Transverse colon (tissue), 4 donors: ENCODE measurements around the gene STRN3.

Experiments used
- EP300 ChIP-seq: sonication (generic); formaldehyde crosslinking; IDR thresholded peaks from one replicate; pipeline ENCODE4 v1.6.1; 2017; ENCODE audit warnings: antibody characterized with exemption, low read depth
- POLR2A ChIP-seq: fragments of 450-650 bp; IDR thresholded peaks from one replicate; pipeline ENCODE4 v1.6.1; 2016; ENCODE audit warnings: antibody characterized with exemption, mild to moderate bottlenecking, moderate library complexity
- POLR2AphosphoS5 ChIP-seq, 3 donors: sonication (generic); formaldehyde crosslinking; IDR thresholded peaks; one replicate each; pipeline ENCODE4 v1.6.1; 2016; ENCODE audit warnings: antibody characterized with exemption in 3 of 3
- TF ChIP-seq, protein P1 (sequence below), 5 experiments: fragments of 200-600 bp in 3 of 5; fragments of 450-650 bp in 2 of 5; sonication (generic) in 3 of 5; IDR thresholded peaks; 1 replicate in 2 of 5; 2 replicates in 3 of 5; pipeline ENCODE4 v1.5.1; 2016 to 2017; ENCODE audit warnings: antibody characterized with exemption in 5 of 5, inconsistent platforms in 3 of 5, mild to moderate bottlenecking in 2 of 5, moderate library complexity in 1 of 5

GRCh38 chr14:31051023-31051422, 24.8 kb upstream of the STRN3 start:
- TF ChIP-seq POLR2A, result no peak
- TF ChIP-seq, protein P1, sequence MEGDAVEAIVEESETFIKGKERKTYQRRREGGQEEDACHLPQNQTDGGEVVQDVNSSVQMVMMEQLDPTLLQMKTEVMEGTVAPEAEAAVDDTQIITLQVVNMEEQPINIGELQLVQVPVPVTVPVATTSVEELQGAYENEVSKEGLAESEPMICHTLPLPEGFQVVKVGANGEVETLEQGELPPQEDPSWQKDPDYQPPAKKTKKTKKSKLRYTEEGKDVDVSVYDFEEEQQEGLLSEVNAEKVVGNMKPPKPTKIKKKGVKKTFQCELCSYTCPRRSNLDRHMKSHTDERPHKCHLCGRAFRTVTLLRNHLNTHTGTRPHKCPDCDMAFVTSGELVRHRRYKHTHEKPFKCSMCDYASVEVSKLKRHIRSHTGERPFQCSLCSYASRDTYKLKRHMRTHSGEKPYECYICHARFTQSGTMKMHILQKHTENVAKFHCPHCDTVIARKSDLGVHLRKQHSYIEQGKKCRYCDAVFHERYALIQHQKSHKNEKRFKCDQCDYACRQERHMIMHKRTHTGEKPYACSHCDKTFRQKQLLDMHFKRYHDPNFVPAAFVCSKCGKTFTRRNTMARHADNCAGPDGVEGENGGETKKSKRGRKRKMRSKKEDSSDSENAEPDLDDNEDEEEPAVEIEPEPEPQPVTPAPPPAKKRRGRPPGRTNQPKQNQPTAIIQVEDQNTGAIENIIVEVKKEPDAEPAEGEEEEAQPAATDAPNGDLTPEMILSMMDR (IDR thresholded peaks at IDR 0.05), result no peak
- TF ChIP-seq POLR2AphosphoS5 (IDR thresholded peaks at IDR 0.05), result no peak
- TF ChIP-seq EP300, result no peak
